ENCODE data around the gene EIF5B.
"Not testable (repeated sequence)": the region's sequence is repeated elsewhere in the genome, so short reads cannot be mapped to it uniquely, and the experiment has no call there.

The EIF5B gene, protein sequence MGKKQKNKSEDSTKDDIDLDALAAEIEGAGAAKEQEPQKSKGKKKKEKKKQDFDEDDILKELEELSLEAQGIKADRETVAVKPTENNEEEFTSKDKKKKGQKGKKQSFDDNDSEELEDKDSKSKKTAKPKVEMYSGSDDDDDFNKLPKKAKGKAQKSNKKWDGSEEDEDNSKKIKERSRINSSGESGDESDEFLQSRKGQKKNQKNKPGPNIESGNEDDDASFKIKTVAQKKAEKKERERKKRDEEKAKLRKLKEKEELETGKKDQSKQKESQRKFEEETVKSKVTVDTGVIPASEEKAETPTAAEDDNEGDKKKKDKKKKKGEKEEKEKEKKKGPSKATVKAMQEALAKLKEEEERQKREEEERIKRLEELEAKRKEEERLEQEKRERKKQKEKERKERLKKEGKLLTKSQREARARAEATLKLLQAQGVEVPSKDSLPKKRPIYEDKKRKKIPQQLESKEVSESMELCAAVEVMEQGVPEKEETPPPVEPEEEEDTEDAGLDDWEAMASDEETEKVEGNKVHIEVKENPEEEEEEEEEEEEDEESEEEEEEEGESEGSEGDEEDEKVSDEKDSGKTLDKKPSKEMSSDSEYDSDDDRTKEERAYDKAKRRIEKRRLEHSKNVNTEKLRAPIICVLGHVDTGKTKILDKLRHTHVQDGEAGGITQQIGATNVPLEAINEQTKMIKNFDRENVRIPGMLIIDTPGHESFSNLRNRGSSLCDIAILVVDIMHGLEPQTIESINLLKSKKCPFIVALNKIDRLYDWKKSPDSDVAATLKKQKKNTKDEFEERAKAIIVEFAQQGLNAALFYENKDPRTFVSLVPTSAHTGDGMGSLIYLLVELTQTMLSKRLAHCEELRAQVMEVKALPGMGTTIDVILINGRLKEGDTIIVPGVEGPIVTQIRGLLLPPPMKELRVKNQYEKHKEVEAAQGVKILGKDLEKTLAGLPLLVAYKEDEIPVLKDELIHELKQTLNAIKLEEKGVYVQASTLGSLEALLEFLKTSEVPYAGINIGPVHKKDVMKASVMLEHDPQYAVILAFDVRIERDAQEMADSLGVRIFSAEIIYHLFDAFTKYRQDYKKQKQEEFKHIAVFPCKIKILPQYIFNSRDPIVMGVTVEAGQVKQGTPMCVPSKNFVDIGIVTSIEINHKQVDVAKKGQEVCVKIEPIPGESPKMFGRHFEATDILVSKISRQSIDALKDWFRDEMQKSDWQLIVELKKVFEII

DNA sequence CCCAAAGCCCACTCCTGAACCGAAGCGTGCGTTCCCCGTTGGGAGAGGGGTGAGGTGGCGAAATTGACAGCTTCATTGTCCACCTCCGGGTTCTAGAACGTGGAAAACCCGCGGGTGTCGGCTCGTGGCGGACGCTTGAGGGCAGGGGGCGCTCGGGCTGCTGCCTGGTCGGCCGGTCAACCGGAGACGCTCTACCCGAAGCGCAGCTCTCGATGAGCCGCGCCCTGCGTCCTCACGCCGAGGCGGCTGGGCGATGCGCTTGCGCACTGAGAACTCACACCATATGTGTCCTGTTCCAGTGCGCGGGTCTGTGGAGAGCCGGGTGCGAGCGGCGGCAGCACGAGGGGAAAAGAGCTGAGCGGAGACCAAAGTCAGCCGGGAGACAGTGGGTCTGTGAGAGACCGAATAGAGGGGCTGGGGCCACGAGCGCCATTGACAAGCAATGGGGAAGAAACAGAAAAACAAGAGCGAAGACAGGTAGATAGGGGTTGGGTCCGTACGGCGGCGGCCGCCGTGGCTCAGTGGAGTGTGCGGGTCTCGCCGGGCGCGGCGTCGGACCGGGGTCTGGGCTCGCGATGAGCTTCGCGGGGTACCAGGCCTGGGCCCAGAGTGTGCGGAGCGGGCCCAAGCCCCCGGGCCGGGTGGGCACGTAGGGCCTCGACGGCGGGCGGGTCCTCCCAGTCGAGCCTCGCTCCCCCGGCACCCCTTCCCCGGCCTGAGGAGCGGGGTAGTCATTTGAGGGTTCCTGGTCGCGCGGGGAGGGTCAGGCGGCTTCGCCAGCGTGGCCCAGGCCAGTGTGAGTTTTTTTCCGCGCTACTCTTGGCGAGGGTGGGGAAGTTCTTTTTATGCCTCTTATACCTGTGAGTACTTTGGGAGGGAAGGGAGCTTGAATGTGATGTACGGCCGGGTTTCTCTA is at the start of gene EIF5B:
Gene EIF5B, plus strand, starts transcription at position 277 of the 916 bp plus-strand sequence. Its CDS starts 166 bp downstream, at position 443.
- peak; percentile 91 for DNase-seq

DNA sequence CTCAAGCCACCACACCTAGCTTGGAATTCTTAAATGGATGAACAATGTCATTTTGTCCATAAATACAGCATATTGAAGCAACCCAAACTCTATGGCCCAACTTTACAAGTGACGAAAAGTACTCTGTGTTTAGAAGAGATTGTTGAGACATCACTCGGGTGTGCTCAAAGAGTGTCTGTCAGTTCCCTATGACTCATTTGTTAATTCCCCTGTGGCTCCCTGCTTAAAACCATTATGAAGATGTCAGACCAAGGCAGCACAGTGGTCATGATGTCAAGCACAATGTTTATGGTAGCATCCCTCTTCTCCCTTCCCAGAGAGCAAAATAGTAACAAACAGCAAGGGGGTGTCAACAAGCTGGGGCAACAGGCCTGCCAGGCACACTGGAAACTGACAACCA is 39.2 kb upstream of the EIF5B start:
- no peak for DNase-seq

DNA sequence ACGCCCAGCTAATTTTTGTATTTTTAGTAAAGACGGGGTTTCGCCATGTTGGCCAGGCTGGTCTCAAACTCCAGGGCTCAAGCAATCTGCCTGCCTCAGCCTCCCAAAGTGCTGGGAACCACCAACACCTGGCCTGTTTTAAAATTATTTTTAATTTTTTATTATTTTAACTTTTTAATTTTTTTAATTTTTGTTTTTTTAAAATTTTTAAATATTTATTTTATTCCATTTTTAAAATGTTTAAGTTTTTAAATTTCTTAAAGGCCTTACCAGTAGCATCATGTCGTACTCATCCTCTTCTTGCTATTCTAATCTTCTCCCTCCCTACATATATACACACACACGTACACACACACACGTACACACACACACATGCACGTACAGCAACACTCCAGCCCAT is 37.6 kb upstream of the EIF5B start:
- DNase-seq: no peak

DNA sequence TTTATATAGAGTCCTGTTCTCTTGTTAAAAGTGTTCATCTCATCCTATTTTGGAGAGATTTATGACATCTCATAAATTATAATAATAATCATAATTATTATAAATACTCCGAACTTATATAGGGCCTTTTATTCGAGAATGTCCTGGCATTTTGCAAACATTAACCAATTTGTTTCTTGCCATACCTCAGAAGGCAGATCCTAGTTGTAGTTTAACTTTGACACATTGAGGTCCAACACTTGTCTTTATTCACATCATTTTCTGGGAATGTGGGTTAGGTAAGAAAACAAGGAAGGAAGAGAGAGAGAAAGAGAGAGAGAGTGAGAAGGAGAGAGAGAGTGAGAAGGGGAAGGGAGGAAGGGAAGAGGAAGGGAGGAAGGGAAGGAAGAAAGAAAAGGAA is 36.1 kb upstream of the EIF5B start, which contains the start of gene LYG1:
Gene LYG1, minus strand, starts transcription at position 101 of the 400 bp plus-strand sequence. CDS start 5,527 bp downstream, outside the sequence.
- DNase-seq: not testable (repeated sequence)

DNA sequence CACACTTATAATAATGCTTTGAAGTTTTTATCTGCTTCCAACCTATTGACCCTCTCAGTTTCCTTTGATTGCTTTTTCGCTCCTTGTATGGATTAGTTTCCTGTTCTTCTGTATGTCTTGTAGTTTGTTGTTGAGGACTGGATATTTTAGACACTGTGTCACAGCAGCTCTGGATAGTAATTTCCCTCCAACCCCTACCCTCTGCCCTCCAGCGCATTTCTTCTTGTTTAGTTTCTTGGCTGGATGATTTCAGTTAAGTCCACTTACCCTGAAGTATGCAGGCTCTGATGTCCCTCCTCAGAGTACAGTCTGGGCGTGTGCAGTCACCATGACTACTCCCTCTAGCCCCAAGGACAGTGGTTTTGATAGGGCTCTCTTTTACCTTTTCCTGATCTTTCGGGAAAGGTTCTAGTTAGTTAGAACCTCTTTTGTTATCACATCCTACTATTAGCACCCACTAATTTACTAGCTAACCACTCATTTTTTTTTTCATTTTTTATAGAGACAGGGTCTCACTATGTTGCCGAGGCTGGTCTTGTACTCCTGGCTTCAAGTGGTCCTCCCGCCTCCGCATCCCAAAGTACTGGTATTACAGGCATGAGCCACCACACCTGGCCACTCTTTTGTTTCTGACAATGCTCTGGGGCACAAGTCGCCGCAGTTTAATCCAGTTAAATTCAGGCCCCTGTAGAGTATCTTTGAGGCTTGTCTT is 19.9 kb upstream of the EIF5B start:
- no peak for DNase-seq

DNA sequence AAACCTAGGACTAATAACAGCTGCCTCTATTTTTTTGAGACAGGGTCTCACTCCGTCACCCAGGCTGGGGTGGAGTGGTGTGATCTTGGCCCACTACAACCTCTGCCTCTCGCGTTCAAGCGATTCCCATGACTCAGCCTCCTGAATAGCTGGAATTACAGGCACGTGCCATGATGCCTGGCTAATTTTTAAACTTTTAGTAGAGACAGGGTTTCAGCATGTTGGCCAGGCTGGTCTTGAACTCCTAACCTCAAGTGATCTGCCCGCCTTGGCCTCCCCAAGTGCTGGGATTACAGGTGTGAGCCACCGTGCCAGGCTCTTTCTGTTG is 19.4 kb upstream of the EIF5B start:
- not testable (repeated sequence) for DNase-seq

DNA sequence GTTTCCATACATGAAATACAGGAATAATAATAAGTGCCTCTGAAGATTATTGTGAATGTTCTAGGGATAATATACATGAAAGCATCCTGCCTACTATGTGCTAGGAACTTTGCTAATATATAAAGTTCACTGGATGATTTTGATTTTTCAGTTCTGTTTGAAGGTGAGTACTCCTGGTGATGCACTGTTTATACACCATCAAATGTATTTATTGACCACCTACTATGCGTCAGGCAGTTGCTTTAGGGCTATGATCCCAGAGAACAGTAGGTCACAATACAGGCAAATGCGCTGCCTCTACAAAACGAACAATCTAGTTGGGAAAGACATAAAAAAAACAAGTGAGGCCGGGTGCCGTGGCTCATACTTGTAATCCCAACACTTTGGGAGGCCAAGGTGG is 11.8 kb upstream of the EIF5B start:
- no peak for DNase-seq

DNA sequence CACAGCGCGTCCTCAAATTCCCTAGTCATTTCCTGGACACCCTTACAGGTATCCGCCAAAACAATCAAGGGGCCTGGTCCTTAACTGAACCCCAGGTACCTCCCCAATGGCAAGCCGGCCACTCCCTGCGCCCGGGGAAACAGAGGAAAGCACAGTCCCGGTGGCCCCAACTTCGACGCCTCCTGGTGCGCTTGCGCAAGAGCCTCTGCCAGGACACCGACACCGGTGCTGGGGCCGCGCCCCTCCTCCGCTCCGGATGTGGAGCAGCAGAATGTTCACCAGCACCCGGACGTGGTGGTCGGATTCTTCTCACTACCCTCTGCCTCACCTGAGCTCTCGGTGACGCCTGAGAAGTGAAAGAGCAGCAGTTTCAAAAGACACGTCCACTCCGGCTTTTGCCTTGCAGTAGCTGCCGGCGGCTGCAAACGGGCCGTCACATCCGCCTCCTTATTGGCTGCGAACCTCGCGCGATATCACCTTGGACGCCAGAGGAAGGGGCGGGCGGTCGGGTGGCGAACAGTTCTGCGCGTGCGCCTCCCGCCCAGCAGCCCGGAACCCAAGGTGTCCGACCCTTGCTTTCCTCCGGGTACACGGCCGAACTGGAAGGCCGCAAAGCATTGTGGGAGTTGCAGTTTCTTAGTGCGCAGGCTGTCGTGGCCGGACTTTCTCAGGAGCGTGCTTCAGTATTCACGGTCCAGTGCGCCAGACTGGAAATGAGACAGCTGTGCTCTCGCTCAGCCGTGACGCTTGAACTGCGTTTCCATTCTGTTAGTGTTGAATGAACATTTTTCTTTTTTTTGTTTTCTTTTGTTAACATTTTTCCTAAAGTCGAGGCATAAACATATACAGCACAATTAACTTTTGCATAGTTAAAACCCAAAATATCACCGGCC is 1.0 kb upstream of the EIF5B start, which contains the start of gene TXNDC9:
Gene TXNDC9, minus strand, starts transcription at position 423 of the 893 bp plus-strand sequence. CDS start 3,123 bp downstream, outside the sequence.
- DNase-seq: peak; percentile 97

DNA sequence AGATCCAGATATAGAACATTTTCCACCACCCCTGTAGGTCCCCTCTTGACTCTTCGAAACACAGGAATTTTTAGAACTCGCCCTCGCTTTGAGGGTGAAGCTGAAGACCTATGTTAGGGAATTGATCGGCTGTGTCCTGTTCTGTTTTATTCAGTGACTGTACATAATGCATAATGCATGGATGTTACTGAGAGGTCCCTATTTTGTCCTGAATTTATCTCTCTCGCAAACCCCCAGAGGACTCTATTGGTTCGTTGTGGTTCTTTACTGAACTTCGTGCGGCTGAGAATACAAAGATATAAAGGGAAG is 431 bp upstream of the EIF5B start:
- no peak for DNase-seq

DNA sequence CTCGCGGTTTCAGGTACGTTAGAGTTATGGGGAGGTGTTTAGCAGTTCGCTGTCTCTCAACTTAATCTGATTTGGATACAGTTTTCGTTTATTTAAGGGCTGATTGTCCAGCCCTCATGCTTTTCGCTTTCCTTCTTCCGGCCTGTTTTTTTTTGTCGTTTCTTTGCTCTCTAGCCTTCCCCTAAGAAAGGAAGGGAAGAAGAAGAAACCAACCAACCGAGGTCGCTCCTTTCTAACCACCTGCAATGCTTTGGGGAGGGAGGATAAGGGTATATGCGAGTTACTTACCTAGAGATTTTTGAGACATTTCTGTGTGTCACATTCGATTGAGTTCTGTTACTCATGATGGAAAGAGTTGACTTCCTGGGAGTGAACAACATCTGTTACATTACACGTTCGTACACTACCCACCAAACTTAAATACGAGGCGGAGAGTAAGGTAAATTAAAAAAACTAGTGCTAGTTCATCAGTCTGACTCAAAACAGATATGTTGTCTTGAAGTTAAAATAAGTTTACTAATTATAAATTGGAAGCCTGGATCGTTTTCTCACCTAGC is 918 bp downstream of the EIF5B start:
- no peak for DNase-seq

DNA sequence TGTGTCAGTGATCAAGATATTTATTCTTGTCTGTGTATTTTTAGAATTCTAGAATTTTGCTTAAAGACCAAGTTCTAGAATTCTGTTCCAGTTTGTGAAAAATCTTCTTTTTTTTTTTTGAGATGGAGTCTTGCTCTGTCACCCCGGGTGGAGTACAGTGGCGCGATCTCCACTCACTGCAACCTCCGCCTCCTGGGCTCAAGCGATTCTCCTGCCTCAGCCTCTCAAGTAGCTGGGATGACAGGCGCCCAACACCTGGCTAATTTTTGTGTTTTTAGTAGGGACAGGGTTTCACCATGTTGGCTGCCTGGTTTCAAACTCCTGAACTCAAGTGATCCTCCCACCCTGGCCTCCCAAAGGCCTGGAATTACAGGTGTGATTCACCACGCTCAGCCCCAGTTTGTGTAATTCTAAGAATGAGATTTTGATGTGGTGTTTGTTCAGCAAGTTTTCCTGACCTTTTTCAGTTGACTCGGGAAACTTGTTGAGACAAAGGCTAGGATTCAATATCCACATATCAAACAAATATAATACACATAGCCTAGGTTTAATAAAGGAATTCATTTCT is 3.6 kb downstream of the EIF5B start:
- DNase-seq: no peak

DNA sequence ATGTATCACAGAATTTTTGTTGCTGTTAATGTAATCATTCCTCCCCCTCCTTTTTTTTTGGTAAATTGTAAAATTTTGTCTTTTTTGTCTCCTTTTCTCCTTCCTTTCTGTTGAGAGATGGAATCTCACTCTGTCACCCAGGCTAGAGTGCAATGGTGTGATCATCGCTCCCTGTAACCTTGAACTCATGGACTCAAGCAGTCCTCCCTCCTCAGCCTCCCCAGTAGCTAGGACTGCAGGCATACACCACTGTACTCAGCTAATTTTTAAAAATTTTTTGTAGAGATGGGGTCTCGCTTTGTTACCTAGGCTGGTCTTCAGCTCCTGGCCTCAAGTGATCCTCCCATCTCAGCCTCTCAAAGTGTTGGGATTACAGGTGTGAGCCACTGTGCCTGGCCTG is 5.3 kb downstream of the EIF5B start:
- no peak for DNase-seq

DNA sequence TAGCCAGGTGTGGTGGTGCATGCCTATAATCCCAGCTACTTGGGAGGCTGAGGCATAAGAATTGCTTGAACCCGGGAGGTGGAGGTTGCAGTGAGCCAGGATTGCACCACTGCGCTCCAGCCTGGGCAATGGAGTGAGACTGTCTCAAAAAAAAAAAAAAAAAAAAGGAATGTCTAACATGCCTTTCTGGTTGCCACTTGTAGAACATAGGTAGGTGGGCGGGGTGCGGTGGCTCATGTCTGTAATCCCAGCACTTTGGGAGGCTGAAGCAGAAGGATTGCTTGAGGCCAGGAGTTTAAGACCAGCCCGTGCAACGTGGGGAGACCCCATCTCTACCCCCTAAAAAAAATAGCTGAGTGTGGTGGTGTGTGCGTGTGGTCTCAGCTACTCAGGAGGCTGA is 8.3 kb downstream of the EIF5B start:
- not testable (repeated sequence) for DNase-seq

DNA sequence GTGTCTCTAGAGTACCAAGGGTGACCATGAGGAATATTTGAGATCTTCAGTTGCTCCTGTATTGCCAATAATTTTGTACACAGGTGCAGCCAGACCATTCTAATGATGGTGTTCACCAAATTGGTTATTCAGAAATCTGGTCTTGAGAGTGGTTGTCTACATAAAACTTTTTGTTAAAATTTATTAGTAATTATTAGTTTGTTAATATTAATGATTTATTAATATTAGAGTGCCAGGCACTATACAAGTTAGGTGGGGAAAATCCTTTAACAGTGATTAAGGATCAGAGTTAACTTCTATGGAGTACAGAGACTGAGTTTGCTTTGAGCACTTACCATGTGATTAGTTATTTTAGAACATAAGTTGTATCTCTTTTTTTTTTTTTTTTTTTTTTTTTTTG is 9.0 kb downstream of the EIF5B start:
- no peak for DNase-seq

DNA sequence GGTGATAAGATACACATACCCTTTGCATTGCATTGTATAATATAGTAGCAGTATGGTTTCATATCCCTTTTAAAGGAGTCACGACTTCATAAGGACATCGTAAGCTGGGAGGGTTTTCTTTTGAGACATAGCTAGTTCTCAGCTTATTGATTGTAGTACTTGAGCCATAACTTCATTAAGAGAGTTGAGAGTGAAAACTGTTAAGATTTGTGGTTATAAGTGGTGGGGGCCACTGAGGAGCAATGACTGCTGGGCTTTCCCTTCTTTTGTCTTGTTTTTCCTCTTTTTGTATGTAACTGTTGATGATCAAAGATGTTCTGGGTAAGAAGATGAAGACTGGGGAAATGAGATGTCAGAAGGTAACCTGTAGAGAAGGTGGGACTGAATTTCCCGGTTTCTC is 11.0 kb downstream of the EIF5B start:
- no peak for DNase-seq

DNA sequence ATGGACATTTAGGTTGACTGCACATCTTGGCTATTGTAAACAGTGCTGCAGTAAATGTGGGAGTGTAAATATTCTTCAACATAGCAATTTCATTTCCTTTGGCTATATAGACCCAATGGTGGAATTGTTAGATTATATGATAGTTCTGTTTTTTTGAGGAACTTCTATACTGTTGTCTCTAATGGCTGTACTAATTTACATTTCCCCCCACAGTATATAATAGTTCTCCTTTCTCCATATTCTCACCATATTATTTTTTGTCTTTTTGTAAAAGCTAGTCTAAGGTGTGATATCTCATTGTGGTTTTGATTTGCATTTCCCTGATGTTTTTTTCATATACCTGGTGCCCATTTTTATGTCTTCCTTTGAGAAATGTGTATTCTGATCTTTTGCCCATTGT is 13.0 kb downstream of the EIF5B start:
- no peak for DNase-seq

DNA sequence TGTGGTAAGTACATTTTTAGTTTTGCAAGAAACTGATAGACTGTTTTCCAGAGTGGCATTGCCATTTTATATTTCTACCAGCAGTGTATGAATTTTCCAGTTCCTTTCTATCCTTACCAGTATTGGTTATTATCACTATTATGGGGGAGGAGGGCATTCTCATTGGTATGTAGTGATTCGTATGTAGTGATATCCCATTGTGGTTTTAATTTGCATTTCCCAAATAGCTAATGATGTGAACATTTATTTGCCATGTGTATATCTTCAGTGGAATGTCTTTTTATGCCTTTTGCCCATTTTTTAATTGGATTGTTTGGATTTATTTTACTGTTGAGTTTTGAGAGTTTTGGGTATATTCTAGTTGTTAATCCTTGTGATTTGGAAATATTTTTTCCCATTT is 16.9 kb downstream of the EIF5B start:
- no peak for DNase-seq

DNA sequence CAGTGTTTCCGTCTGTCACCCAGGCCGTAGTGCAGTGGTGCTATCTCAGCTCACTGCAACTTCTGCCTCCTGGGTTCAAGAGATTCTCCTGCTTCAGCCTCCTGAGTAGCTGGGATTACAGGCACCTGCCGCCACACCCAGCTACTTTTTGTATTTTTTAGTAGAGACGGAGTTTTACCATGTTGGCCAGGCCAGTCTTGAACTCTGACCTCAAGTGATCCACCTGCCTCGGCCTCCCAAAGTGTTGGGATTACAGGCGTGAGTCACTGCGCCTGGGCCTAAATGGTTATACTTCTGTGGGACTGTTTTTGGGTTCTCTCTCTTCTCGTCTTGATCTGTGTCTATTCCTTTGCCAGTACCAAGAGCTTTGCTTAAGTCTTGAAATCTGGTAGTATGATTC is 17.6 kb downstream of the EIF5B start:
- DNase-seq: not testable (repeated sequence)

DNA sequence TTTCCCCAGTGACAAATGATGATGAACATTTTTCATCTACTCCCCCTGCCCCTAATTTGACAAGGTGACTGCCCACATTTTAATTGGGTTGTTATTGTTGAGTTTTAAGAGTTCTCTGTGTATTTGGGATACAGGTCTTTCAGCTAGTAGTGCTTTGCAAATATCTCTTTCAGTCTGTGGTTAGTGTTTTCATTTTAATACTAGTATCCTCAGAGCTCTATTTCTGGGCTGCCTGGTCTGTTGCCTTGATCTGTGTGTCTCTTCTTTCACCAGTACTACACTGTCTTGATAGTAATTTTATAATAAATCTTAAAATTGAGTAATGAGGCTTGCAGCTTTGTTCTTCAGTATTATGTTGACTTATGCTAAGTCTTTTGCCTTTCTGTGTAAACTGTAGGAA is 19.7 kb downstream of the EIF5B start:
- DNase-seq: no peak

DNA sequence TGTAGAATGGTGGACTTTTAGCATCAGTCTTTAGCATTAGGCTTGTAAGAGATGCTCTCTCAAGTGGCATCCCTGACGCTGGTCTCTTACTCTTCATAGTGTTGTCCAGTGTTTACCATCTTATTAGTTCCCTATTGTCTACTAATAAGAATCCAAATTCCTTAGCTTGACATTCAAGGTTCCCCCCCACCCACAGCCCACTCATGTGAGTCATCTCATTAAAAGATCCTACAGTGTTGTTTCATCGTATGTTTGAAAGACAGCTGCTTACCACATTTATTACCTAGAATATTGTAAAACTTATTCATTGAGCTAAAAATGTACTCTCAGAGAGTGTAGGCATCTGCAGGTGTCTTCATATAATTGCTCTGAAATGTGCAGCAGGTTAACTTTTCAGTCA is 28.5 kb downstream of the EIF5B start:
- no peak for DNase-seq
